SK-N-SH treated with all-trans-retinoic acid at 6 μM for 48 hours (cell line): Measurements from ENCODE around the gene MAST3.

Source experiments
- ATAC-seq: fragments of 200-7000 bp; cut with Tn5 transposase; 3 replicates; pipeline ENCODE4 v1.9.1; 2020; ENCODE audit warnings: mild to moderate bottlenecking, moderate library complexity
- ARNTL ChIP-seq: fragments of 450-650 bp; formaldehyde crosslinking; IDR thresholded peaks from 2 replicates; pipeline ENCODE4 v1.5.0; 2020; ENCODE audit warnings: low read depth, mild to moderate bottlenecking, moderate library complexity, borderline replicate concordance
- BACH2 ChIP-seq: fragments of 250-450 bp; sonication (Bioruptor Pico); IDR thresholded peaks from 2 replicates; pipeline ENCODE4 v1.9.0; 2021; ENCODE audit warnings: mild to moderate bottlenecking, borderline replicate concordance
- CREB5 ChIP-seq: fragments of 250-450 bp; sonication (Bioruptor Pico); IDR thresholded peaks from 2 replicates; pipeline ENCODE4 v1.5.1; 2020; ENCODE audit warnings: low read depth, mild to moderate bottlenecking, moderate library complexity
- CSDC2 ChIP-seq: fragments of 250-450 bp; sonication (Bioruptor Pico); IDR thresholded peaks from 2 replicates; pipeline ENCODE4 v1.5.0; 2020; ENCODE audit warnings: mild to moderate bottlenecking, moderate library complexity
- CSRNP3 ChIP-seq: fragments of 250-450 bp; sonication (Bioruptor Pico); IDR thresholded peaks from 2 replicates; pipeline ENCODE4 v1.5.1; 2021; ENCODE audit warnings: mild to moderate bottlenecking, moderate library complexity
- ESRRG ChIP-seq: fragments of 250-450 bp; sonication (Bioruptor Pico); IDR thresholded peaks from 2 replicates; pipeline ENCODE4 v1.6.1; 2021; ENCODE audit warnings: mild to moderate bottlenecking
- GLIS3 ChIP-seq: fragments of 250-450 bp; sonication (Bioruptor Pico); IDR thresholded peaks from 2 replicates; pipeline ENCODE4 v1.5.0; 2020; ENCODE audit warnings: mild to moderate bottlenecking, moderate library complexity
- ISL1 ChIP-seq: fragments of 250-450 bp; sonication (Bioruptor Pico); IDR thresholded peaks from 2 replicates; pipeline ENCODE4 v2.1.2; 2022; ENCODE audit warnings: mild to moderate bottlenecking, moderate library complexity
- OSR1 ChIP-seq: fragments of 250-450 bp; sonication (Bioruptor Pico); IDR thresholded peaks from 2 replicates; pipeline ENCODE4 v1.8.0; 2022; ENCODE audit warnings: moderate library complexity, mild to moderate bottlenecking, inconsistent platforms
- PATZ1 ChIP-seq: fragments of 250-450 bp; sonication (Bioruptor Pico); IDR thresholded peaks from 2 replicates; pipeline ENCODE4 v1.8.0; 2020; ENCODE audit warnings: mild to moderate bottlenecking, moderate library complexity, borderline replicate concordance
- POU6F1 ChIP-seq: fragments of 250-450 bp; sonication (Bioruptor Pico); IDR thresholded peaks from 2 replicates; pipeline ENCODE4 v1.8.0; 2021; ENCODE audit warnings: low read depth, mild to moderate bottlenecking, moderate library complexity, borderline replicate concordance
- PPARA ChIP-seq: fragments of 250-450 bp; sonication (Bioruptor Pico); IDR thresholded peaks from 2 replicates; pipeline ENCODE4 v1.5.0; 2020; ENCODE audit warnings: mild to moderate bottlenecking, borderline replicate concordance
- RARB ChIP-seq: fragments of 250-450 bp; sonication (Bioruptor Pico); IDR thresholded peaks from 2 replicates; pipeline ENCODE4 v1.8.0; 2021; ENCODE audit warnings: mild to moderate bottlenecking, moderate library complexity
- SNAI2 ChIP-seq: fragments of 250-450 bp; sonication (Bioruptor Pico); IDR thresholded peaks from 2 replicates; pipeline ENCODE4 v1.5.0; 2020; ENCODE audit warnings: mild to moderate bottlenecking, moderate library complexity
- TCF4 ChIP-seq: fragments of 250-450 bp; sonication (Bioruptor Pico); IDR thresholded peaks from 2 replicates; pipeline ENCODE4 v1.8.0; 2021; ENCODE audit warnings: mild to moderate bottlenecking, moderate library complexity, borderline replicate concordance
- TOX ChIP-seq: fragments of 250-450 bp; sonication (Bioruptor Pico); IDR thresholded peaks from 2 replicates; pipeline ENCODE4 v1.8.0; 2021; ENCODE audit warnings: mild to moderate bottlenecking, moderate library complexity, borderline replicate concordance
- TSHZ2 ChIP-seq: fragments of 250-450 bp; sonication (Bioruptor Pico); IDR thresholded peaks from 2 replicates; pipeline ENCODE4 v1.5.0; 2020; ENCODE audit warnings: mild to moderate bottlenecking, moderate library complexity
- ZC3H10 ChIP-seq: fragments of 250-450 bp; sonication (Bioruptor Pico); IDR thresholded peaks from 2 replicates; pipeline ENCODE4 v1.5.1; 2021; ENCODE audit warnings: mild to moderate bottlenecking, moderate library complexity
- ZFP3 ChIP-seq: fragments of 250-450 bp; sonication (Bioruptor Pico); IDR thresholded peaks from 2 replicates; pipeline ENCODE4 v1.5.0; 2020; ENCODE audit warnings: mild to moderate bottlenecking, moderate library complexity
- ZFP30 ChIP-seq: fragments of 450-650 bp; formaldehyde crosslinking; IDR thresholded peaks from 2 replicates; pipeline ENCODE4 v1.5.0; 2022; ENCODE audit warnings: mild to moderate bottlenecking, moderate library complexity
- ZNF565 ChIP-seq: fragments of 450-650 bp; formaldehyde crosslinking; conservative IDR thresholded peaks from 2 replicates; pipeline ENCODE4 v1.5.0; 2020; ENCODE audit warnings: low read depth, mild to moderate bottlenecking, moderate library complexity
- ZNF70 ChIP-seq: fragments of 450-650 bp; formaldehyde crosslinking; IDR thresholded peaks from 2 replicates; pipeline ENCODE4 v1.5.0; 2020; ENCODE audit warnings: mild to moderate bottlenecking, moderate library complexity
- ZNF8 ChIP-seq: fragments of 450-650 bp; formaldehyde crosslinking; IDR thresholded peaks from 2 replicates; pipeline ENCODE4 v1.5.0; 2020; ENCODE audit warnings: mild to moderate bottlenecking, moderate library complexity

MAST3 gene

GRCh38 chr19:18160493-18160970 is 63.0 kb downstream of the MAST3 start:
- TF ChIP-seq CSDC2 = no peak
- no peak for TF ChIP-seq ZFP3
- no peak for TF ChIP-seq GLIS3 (CRISPR knock-in tag)
- no peak for TF ChIP-seq TOX (CRISPR knock-in tag)
- TF ChIP-seq PPARA (CRISPR knock-in tag) = no peak
- no peak for TF ChIP-seq TSHZ2 (CRISPR knock-in tag)
- no peak for TF ChIP-seq ZFP30 (CRISPR knock-in tag)
- no peak for TF ChIP-seq ZNF8 (CRISPR knock-in tag)
- TF ChIP-seq ZNF565 (CRISPR knock-in tag) = no peak
- TF ChIP-seq CREB5 (CRISPR knock-in tag) = no peak
- TF ChIP-seq ISL1 (CRISPR knock-in tag) = no peak
- TF ChIP-seq PATZ1 (CRISPR knock-in tag) = no peak
- TF ChIP-seq ARNTL = no peak
- no peak for TF ChIP-seq ZNF70 (CRISPR knock-in tag)
- TF ChIP-seq TCF4 (CRISPR knock-in tag) = no peak
- no peak for TF ChIP-seq ESRRG (CRISPR knock-in tag)
- no peak for TF ChIP-seq BACH2
- no peak for TF ChIP-seq CSRNP3
- no peak for TF ChIP-seq OSR1 (CRISPR knock-in tag)
- TF ChIP-seq, all 23 proteins: peak for 0

GRCh38 chr19:18160971-18161635 is 63.5 kb downstream of the MAST3 start:
- ATAC-seq = peak; percentile 67
- no peak for TF ChIP-seq ESRRG (CRISPR knock-in tag)
- TF ChIP-seq OSR1 (CRISPR knock-in tag) = no peak
- no peak for TF ChIP-seq CREB5 (CRISPR knock-in tag)
- no peak for TF ChIP-seq ISL1 (CRISPR knock-in tag)
- no peak for TF ChIP-seq TOX (CRISPR knock-in tag)
- TF ChIP-seq ZNF70 (CRISPR knock-in tag) = no peak
- TF ChIP-seq ZFP3 = no peak
- no peak for TF ChIP-seq CSRNP3
- no peak for TF ChIP-seq RARB
- no peak for TF ChIP-seq ZFP30 (CRISPR knock-in tag)
- TF ChIP-seq TCF4 (CRISPR knock-in tag) = no peak
- no peak for TF ChIP-seq ZNF565 (CRISPR knock-in tag)
- no peak for TF ChIP-seq ZC3H10 (CRISPR knock-in tag)
- TF ChIP-seq SNAI2 (CRISPR knock-in tag) = no peak
- no peak for TF ChIP-seq PPARA (CRISPR knock-in tag)
- TF ChIP-seq TSHZ2 (CRISPR knock-in tag) = no peak
- no peak for TF ChIP-seq ARNTL
- no peak for TF ChIP-seq POU6F1 (CRISPR knock-in tag)
- TF ChIP-seq GLIS3 (CRISPR knock-in tag) = no peak
- TF ChIP-seq ZNF8 (CRISPR knock-in tag) = no peak
- TF ChIP-seq, all 23 proteins: peak for 0

More at GRCh38 chr19:18160493-18160970, 63.0 kb downstream of the MAST3 start:
- ATAC-seq = peak; percentile 2; the same call in 2 of the 3 replicates
